Measurements from ENCODE around the gene RASSF1.

RASSF1 gene

GRCh38 chr3:50327943-50328691 is 12.5 kb downstream of the RASSF1 start, which contains the start of gene TUSC2:
TSS of gene TUSC2 (minus strand) at chr3:50328223. CDS start at chr3:50328099, 124 bp downstream.
- Histone ChIP-seq H3K9me2 (replicated peaks; ENCODE audit: control insufficient read depth, low read length) (no peaks in the 10 kb centered on the region), H3K4me3 (ENCODE audit: low read length) (peak within 1 kb of the TSS; percentile 91), H3K4me2 (ENCODE audit: low read length) (peak within 1 kb of the TSS; percentile 72), H3K27ac (ENCODE audit: low read depth, low read length) (peak within 1 kb of the TSS; percentile 36), H3K27me3 (ENCODE audit: control insufficient read depth, low read length) (no peaks in the 10 kb centered on the region), H3K4me1 (ENCODE audit: control insufficient read depth, low read length) (peaks cover 23% of the 10 kb centered on the region), H3K79me2 (ENCODE audit: control insufficient read depth, low read length) (peaks cover 35% of the 10 kb centered on the region), H3F3A (ENCODE audit: control insufficient read depth, insufficient read depth) (peaks cover 21% of the 10 kb centered on the region), H3K36me3 (ENCODE audit: control insufficient read depth, low read length) (peaks cover 68% of the 10 kb centered on the region), H3K9me3 (ENCODE audit: control insufficient read depth, insufficient read depth, low read length) (no peaks in the 10 kb centered on the region), H4K20me1 (ENCODE audit: control insufficient read depth, insufficient read depth, low read depth, low read length) (no peaks in the 10 kb centered on the region)
- TF ChIP-seq EZH2phosphoT487 (IDR thresholded peaks at IDR 0.05; ENCODE audit: borderline replicate concordance, low read length), result no peak
- no peak for TF ChIP-seq CTCF (IDR thresholded peaks at IDR 0.05; ENCODE audit: low read depth, low read length, poor library complexity, severe bottlenecking)

DNA sequence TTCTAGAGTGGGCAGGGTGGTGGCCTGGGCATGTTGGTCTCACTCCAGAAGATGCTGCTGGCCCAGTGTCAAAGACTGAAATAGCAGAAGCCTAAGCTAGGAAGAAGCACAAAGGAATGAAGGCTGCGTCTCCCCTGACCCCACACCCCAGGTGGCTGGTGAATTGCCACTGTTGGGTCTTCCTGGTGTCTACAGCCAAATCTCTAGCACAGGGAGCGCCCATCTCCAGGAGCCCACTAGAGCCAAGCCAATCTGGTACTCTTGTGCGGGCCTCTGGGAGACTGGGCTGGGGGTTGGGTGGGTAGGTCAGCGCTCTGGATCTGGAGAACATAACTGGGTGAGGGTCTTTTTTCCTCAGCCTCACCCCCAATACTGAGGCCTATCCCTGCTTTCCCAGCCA is 13.5 kb downstream of the RASSF1 start:
- no peaks in the 10 kb centered on the region for H3K27me3 ChIP-seq (ENCODE audit: control insufficient read depth, low read length)
- H3K4me2 ChIP-seq (ENCODE audit: low read length), result peak overlapping the region; percentile 72
- TF ChIP-seq EZH2phosphoT487 (IDR thresholded peaks at IDR 0.05; ENCODE audit: borderline replicate concordance, low read length) (no peak), CTCF (IDR thresholded peaks at IDR 0.05; ENCODE audit: low read depth, low read length, poor library complexity, severe bottlenecking) (no peak)
- peaks cover 21% of the 10 kb centered on the region for H3F3A ChIP-seq (ENCODE audit: control insufficient read depth, insufficient read depth)
- H3K79me2 ChIP-seq (ENCODE audit: control insufficient read depth, low read length), result peaks cover 25% of the 10 kb centered on the region
- H3K4me3 ChIP-seq (ENCODE audit: low read length), result peak overlapping the region; percentile 91
- peaks cover 24% of the 10 kb centered on the region for H3K4me1 ChIP-seq (ENCODE audit: control insufficient read depth, low read length)
- H3K36me3 ChIP-seq (ENCODE audit: control insufficient read depth, low read length), result peaks cover 58% of the 10 kb centered on the region
- H3K9me2 ChIP-seq (replicated peaks; ENCODE audit: control insufficient read depth, low read length), result no peaks in the 10 kb centered on the region
- no peaks in the 10 kb centered on the region for H3K9me3 ChIP-seq (ENCODE audit: control insufficient read depth, insufficient read depth, low read length)
- no peaks in the 10 kb centered on the region for H4K20me1 ChIP-seq (ENCODE audit: control insufficient read depth, insufficient read depth, low read depth, low read length)
- no peak overlapping the region for H3K27ac ChIP-seq (ENCODE audit: low read depth, low read length)

- Histone ChIP-seq H3K36me3 (ENCODE audit: control insufficient read depth, low read length) (peaks cover 49% of the 10 kb centered on the region), H3K79me2 (ENCODE audit: control insufficient read depth, low read length) (peaks cover 21% of the 10 kb centered on the region), H4K20me1 (ENCODE audit: control insufficient read depth, insufficient read depth, low read depth, low read length) (no peaks in the 10 kb centered on the region), H3K27ac (ENCODE audit: low read depth, low read length) (no peak overlapping the region), H3K4me2 (ENCODE audit: low read length) (no peak overlapping the region), H3K9me2 (replicated peaks; ENCODE audit: control insufficient read depth, low read length) (no peaks in the 10 kb centered on the region), H3K27me3 (ENCODE audit: control insufficient read depth, low read length) (no peaks in the 10 kb centered on the region), H3K9me3 (ENCODE audit: control insufficient read depth, insufficient read depth, low read length) (no peaks in the 10 kb centered on the region), H3F3A (ENCODE audit: control insufficient read depth, insufficient read depth) (peaks cover 21% of the 10 kb centered on the region), H3K4me3 (ENCODE audit: low read length) (no peak overlapping the region), H3K4me1 (ENCODE audit: control insufficient read depth, low read length) (peaks cover 32% of the 10 kb centered on the region)
- TF ChIP-seq EZH2phosphoT487 (IDR thresholded peaks at IDR 0.05; ENCODE audit: borderline replicate concordance, low read length) (no peak), CTCF (IDR thresholded peaks at IDR 0.05; ENCODE audit: low read depth, low read length, poor library complexity, severe bottlenecking) (no peak)
Observed at GRCh38 chr3:50326182-50326541, 14.5 kb downstream of the RASSF1 start.
